ENCODE data around the gene GRIFIN.
"Not testable (repeated sequence)": the region's sequence is repeated elsewhere in the genome, so short reads cannot be mapped to it uniquely, and the experiment has no call there.

GRIFIN gene

GRCh38 chr7:2466675-2467074 lies 9.5 kb downstream of the GRIFIN start:
- TF ChIP-seq CTCF (conservative IDR thresholded peaks at IDR 0.05; ENCODE audit: low read length): no peak
- no peak for DNase-seq (ENCODE audit: low read depth)
- no peak overlapping the region for H3K4me3 ChIP-seq (ENCODE audit: low read length)

- DNase-seq (ENCODE audit: low read depth): no peak
- no peak for TF ChIP-seq CTCF (conservative IDR thresholded peaks at IDR 0.05; ENCODE audit: low read length)
- H3K4me3 ChIP-seq (ENCODE audit: low read length): no peak overlapping the region
Measured at GRCh38 chr7:2465928-2466327, 10.3 kb downstream of the GRIFIN start.

- no peak for DNase-seq (ENCODE audit: low read depth)
- no peak for TF ChIP-seq CTCF (conservative IDR thresholded peaks at IDR 0.05; ENCODE audit: low read length)
- no peak overlapping the region for H3K4me3 ChIP-seq (ENCODE audit: low read length)
Measured at GRCh38 chr7:2462731-2463130, 13.5 kb downstream of the GRIFIN start.

GRCh38 chr7:2461268-2462026 lies 14.8 kb downstream of the GRIFIN start:
- H3K4me3 ChIP-seq (ENCODE audit: low read length): no peak overlapping the region
- DNase-seq (ENCODE audit: low read depth): no peak
- TF ChIP-seq CTCF (conservative IDR thresholded peaks at IDR 0.05; ENCODE audit: low read length): no peak

GRCh38 chr7:2460641-2461040 lies 15.6 kb downstream of the GRIFIN start:
- H3K4me3 ChIP-seq (ENCODE audit: low read length): no peak overlapping the region
- no peak for DNase-seq (ENCODE audit: low read depth)
- TF ChIP-seq CTCF (conservative IDR thresholded peaks at IDR 0.05; ENCODE audit: low read length): no peak

GRCh38 chr7:2460188-2460587 lies 16.0 kb downstream of the GRIFIN start:
- DNase-seq (ENCODE audit: low read depth): no peak
- no peak for TF ChIP-seq CTCF (conservative IDR thresholded peaks at IDR 0.05; ENCODE audit: low read length)
- no peak overlapping the region for H3K4me3 ChIP-seq (ENCODE audit: low read length)

GRCh38 chr7:2459674-2460073 lies 16.5 kb downstream of the GRIFIN start:
- no peak overlapping the region for H3K4me3 ChIP-seq (ENCODE audit: low read length)
- no peak for DNase-seq (ENCODE audit: low read depth)
- TF ChIP-seq CTCF (conservative IDR thresholded peaks at IDR 0.05; ENCODE audit: low read length): no peak

GRCh38 chr7:2453849-2454248 lies 22.3 kb downstream of the GRIFIN start:
- not testable (repeated sequence) for H3K4me3 ChIP-seq (ENCODE audit: low read length)

More at GRCh38 chr7:2453849-2454248, 22.3 kb downstream of the GRIFIN start:
- not testable (repeated sequence) for DNase-seq (ENCODE audit: low read depth)

Data from AG10803 (cell line).